ENCODE measurements around the gene TNNC1. TPM values are rescaled to one million over a fixed set of nuclear protein-coding genes. Genes with fewer than 3 reads are reported as not detected.

TNNC1 gene
- total and polyA plus RNA-seq, 2 of the 13 experiments (the other 11 are each of a cell fraction or from before 2014, with no cell fraction given), result 11.8 to 36.4 TPM

DNA sequence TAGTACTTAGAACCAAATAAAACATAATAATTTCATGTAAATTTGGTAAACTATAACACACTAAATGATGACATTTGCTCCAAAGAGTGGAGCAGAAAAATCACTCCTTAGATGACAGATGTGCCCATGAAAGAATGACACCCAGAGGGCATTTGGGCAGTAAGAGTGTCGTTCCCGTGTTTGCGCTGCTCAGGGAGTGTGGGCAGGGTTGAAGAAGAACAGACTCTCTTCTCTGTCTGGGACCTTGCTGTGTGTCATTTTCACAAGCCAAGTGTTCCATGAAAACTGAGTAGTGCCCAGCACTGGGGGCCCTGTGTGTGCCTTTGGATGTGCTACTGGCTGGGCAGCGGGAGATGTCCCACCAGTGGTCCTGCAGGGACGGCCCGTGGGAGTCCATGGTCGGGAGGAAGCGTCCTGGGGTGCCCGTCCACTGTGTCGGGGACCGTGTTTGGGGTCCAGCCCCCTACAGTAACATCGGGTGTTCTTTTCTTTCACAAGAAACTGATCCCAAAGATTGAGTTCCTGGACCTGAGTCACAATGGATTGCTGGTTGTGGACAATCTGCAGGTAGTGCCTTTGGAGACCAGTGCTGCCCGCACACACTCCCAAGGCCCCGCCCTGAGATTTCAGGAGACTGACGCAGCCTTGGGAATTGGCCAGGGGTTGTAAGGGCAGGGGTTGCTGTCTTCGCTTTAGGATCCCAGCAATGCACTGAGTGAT lies 23.4 kb upstream of the TNNC1 start:
- H3K4me1 ChIP-seq (ENCODE audit: insufficient read depth, low read length), result no peaks in the 10 kb centered on the region
- 0 out of 2 replicates have a peak, but pooled peaks cover under 1% of the 10 kb centered on the region for H4K20me1 ChIP-seq (ENCODE audit: insufficient read depth, low read length)
- no peak overlapping the region for H3K4me3 ChIP-seq (replicated peaks in 1 of 3; ENCODE audit: insufficient read depth in 1 of 3, low read depth in 2 of 3, low read length in 3 of 3)
- ATAC-seq (no peak), DNase-seq (ENCODE audit: low spot score) (no peak), FAIRE-seq (no peak)
- 99% methylated on average over 12 of the region's 16 CpGs for WGBS (ENCODE audit: low lambda C conversion rate)
- intact Hi-C loops (cut with micrococcal nuclease; ENCODE audit: unreplicated experiment), result no loop called here
- H3K27me3 ChIP-seq (ENCODE audit: control insufficient read depth in 1 of 2, insufficient read depth in 2 of 2, low read length in 2 of 2), result no peaks in the 10 kb centered on the region
- no TSS peak for BruUV-seq (replicated peaks)
- TF ChIP-seq, protein P1, sequence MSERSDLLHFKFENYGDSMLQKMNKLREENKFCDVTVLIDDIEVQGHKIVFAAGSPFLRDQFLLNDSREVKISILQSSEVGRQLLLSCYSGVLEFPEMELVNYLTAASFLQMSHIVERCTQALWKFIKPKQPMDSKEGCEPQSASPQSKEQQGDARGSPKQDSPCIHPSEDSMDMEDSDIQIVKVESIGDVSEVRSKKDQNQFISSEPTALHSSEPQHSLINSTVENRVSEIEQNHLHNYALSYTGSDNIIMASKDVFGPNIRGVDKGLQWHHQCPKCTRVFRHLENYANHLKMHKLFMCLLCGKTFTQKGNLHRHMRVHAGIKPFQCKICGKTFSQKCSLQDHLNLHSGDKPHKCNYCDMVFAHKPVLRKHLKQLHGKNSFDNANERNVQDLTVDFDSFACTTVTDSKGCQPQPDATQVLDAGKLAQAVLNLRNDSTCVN (CRISPR knock-in tag; IDR thresholded peaks at IDR 0.05; ENCODE audit: borderline replicate concordance), result no peak
- TF ChIP-seq AGO2 (optimal IDR thresholded peaks at IDR 0.05; ENCODE audit: low read depth, low read length) (peak; percentile 35), FOXK2 (IDR thresholded peaks at IDR 0.05) (no peak), PITX1 (CRISPR knock-in tag; IDR thresholded peaks at IDR 0.05) (no peak)
- H3K9ac ChIP-seq (ENCODE audit: insufficient read depth, low read depth, low read length), result no peak overlapping the region
- peaks cover 51 to 87% of the 10 kb centered on the region in 2 experiments for H3K36me3 ChIP-seq (replicated peaks in 1 of 2; ENCODE audit: control insufficient read depth in 1 of 2, insufficient read depth in 2 of 2, low read length in 2 of 2)
- in situ Hi-C loops (cut with HindIII; ENCODE audit: extremely low pct_ligation_motif_present, low pct_unique_long_range_greater_than_20kb), result no loop called here
- ChIA-PET POLR2A (interaction anchor here (1.2 kb wide), 1 partner anchor 19 kb away, joined by 3 read pairs; no protein-coding TSS in a partner anchor), CTCF (ENCODE audit: low intra/inter-chr PET ratio, low total read pairs) (no interaction called here)
- H3K9me3 ChIP-seq (ENCODE audit: low read length), result no peaks in the 10 kb centered on the region
- H3K27ac ChIP-seq (ENCODE audit: extremely low read length, insufficient read depth, low read length), result no peak overlapping the region
- no peak overlapping the region for H3K4me2 ChIP-seq (ENCODE audit: low read depth, low read length)
- no peak overlapping the region for H2AFZ ChIP-seq (ENCODE audit: low read length)
- no peaks in the 10 kb centered on the region for H3K79me2 ChIP-seq (ENCODE audit: insufficient read depth, low read length)

DNA sequence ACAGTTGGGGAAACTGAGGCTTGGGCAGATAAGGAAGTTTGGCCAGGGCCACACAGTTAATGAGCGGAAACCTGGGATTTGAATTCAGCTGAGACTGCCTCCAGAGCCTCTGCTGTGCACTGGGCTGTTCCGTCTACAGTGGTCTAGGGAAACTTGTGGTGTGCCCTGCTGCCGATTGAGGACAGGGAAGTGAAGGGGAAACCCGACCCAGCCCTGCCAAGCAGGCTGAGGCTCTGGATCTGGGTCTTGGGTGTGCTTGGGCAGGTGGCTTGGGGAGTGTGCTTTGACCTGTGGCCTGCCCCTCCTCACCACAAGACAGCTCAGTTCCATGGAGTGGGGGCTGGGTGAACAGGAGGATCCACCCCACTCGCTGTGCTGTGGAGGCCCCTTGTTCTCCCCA lies 19.2 kb upstream of the TNNC1 start:
- Histone ChIP-seq H3K9me3 (ENCODE audit: low read length) (no peaks in the 10 kb centered on the region), H3K9ac (ENCODE audit: insufficient read depth, low read depth, low read length) (no peak overlapping the region), H3K4me2 (ENCODE audit: low read depth, low read length) (no peak overlapping the region), H3K27me3 (ENCODE audit: control insufficient read depth in 1 of 2, insufficient read depth in 2 of 2, low read length in 2 of 2) (no peaks in the 10 kb centered on the region), H3K4me1 (ENCODE audit: insufficient read depth, low read length) (no peaks in the 10 kb centered on the region), H3K79me2 (ENCODE audit: insufficient read depth, low read length) (no peaks in the 10 kb centered on the region), H2AFZ (ENCODE audit: low read length) (no peak overlapping the region), H4K20me1 (ENCODE audit: insufficient read depth, low read length) (0 out of 2 replicates have a peak, but pooled peaks cover 4% of the 10 kb centered on the region), H3K36me3 (replicated peaks in 1 of 2; ENCODE audit: control insufficient read depth in 1 of 2, insufficient read depth in 2 of 2, low read length in 2 of 2) (peaks cover 37 to 64% of the 10 kb centered on the region in 2 experiments), H3K4me3 (replicated peaks in 1 of 3; ENCODE audit: insufficient read depth in 1 of 3, low read depth in 2 of 3, low read length in 3 of 3) (no peak overlapping the region), H3K27ac (ENCODE audit: extremely low read length, insufficient read depth, low read length) (no peak overlapping the region)
- ChIA-PET CTCF (ENCODE audit: low intra/inter-chr PET ratio, low total read pairs) (no interaction called here), POLR2A (no interaction called here)
- no peak for DNase-seq (ENCODE audit: low spot score)
- in situ Hi-C loops (cut with HindIII; ENCODE audit: extremely low pct_ligation_motif_present, low pct_unique_long_range_greater_than_20kb) (no loop called here), intact Hi-C loops (cut with micrococcal nuclease; ENCODE audit: unreplicated experiment) (loop anchor here (5.0 kb wide), 1 partner anchor 59 kb away; the partner anchor contains the start of gene NT5DC2)
- no peak for ATAC-seq
- no TSS peak for BruUV-seq (replicated peaks)
- WGBS (ENCODE audit: low lambda C conversion rate), result 96% methylated on average over 3 of the region's 5 CpGs
- FAIRE-seq, result no peak
- TF ChIP-seq ARID2 (CRISPR knock-in tag; IDR thresholded peaks at IDR 0.05; ENCODE audit: borderline replicate concordance) (no peak), YY1 (IDR thresholded peaks at IDR 0.05; ENCODE audit: insufficient read depth, insufficient replicate concordance, low read depth, low read length) (no peak), ELF4 (CRISPR knock-in tag; IDR thresholded peaks at IDR 0.05; ENCODE audit: borderline replicate concordance) (no peak), CAMTA2 (CRISPR knock-in tag; IDR thresholded peaks at IDR 0.05; ENCODE audit: borderline replicate concordance) (no peak), ZNF850 (CRISPR knock-in tag; conservative IDR thresholded peaks at IDR 0.05) (no peak), ZBTB8A (CRISPR knock-in tag; IDR thresholded peaks at IDR 0.05; ENCODE audit: borderline replicate concordance, low read depth) (no peak), ESRRA (CRISPR knock-in tag; IDR thresholded peaks at IDR 0.05; ENCODE audit: low read depth) (no peak), AKAP8 (CRISPR knock-in tag; IDR thresholded peaks at IDR 0.05) (no peak), STAG1 (CRISPR knock-in tag; IDR thresholded peaks at IDR 0.05) (no peak), BHLHE40 (IDR thresholded peaks at IDR 0.05; ENCODE audit: low read length) (no peak)
- TF ChIP-seq, protein P2, sequence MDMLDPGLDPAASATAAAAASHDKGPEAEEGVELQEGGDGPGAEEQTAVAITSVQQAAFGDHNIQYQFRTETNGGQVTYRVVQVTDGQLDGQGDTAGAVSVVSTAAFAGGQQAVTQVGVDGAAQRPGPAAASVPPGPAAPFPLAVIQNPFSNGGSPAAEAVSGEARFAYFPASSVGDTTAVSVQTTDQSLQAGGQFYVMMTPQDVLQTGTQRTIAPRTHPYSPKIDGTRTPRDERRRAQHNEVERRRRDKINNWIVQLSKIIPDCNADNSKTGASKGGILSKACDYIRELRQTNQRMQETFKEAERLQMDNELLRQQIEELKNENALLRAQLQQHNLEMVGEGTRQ (IDR thresholded peaks at IDR 0.05; ENCODE audit: low read depth, low read length), result no peak
- TF ChIP-seq, protein P2 (CRISPR knock-in tag; IDR thresholded peaks at IDR 0.05; ENCODE audit: borderline replicate concordance), result no peak

Data from HepG2 (cell line).